Measurements from ENCODE around the gene SBNO2.

Gene SBNO2

GRCh38 chr19:1158885-1159448 lies 15.1 kb downstream of the SBNO2 start:
- no peak for TF ChIP-seq CTCF (IDR thresholded peaks at IDR 0.05; ENCODE audit: borderline replicate concordance, insufficient read depth, low read depth, low read length)

DNA sequence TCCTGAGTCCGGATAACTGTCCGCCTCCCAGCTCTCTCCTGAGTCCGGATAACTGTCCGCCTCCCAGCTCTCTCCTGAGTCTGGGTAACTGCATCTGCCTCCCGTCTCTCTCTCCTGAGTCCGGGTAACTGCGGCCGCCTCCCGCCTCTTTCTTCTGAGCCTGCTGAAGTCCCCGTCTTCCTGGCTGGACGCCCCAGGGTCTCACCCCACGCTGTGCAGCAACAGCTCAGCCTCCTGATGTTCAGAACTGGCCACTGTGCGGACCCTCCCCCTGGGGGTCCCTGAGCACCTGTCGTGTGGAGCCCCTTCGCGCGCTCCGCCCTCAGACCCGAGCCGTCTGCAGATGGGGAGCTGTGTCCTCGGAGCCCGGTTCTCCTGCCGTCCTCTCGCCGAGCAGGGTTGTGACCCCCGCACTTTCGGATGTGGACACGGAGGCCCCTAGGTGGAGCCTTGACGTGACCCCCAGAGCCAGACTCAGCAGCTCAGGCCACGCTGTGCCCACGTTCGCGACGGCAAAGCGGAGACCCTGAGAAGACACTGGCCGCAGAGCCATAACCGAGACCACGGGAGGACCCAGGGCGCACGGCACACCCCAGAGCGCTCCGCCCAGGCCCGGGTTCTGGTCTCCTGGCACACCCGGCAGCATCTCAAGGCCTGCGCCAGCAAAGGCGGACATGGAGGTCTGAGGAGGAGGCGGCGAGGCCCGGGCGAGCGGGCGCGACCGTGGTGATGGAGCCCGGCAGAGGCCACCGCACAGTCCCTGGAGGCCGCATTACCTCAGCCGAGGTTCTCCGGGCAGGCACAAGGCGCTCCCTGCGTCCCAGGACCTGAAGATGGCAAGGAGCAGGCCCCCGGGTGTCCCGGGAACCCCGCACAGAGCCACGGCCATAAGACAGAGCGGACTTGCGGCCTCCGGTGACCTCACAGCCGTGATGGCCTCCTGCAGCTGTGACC lies 15.9 kb downstream of the SBNO2 start:
- H3K4me3 ChIP-seq (ENCODE audit: low read depth, low read length) = no peak overlapping the region
- no peak for TF ChIP-seq CTCF (IDR thresholded peaks at IDR 0.05; ENCODE audit: borderline replicate concordance, insufficient read depth, low read depth, low read length)

More at GRCh38 chr19:1158885-1159448, 15.1 kb downstream of the SBNO2 start:
- H3K4me3 ChIP-seq (ENCODE audit: low read depth, low read length) = no peak overlapping the region

DNA sequence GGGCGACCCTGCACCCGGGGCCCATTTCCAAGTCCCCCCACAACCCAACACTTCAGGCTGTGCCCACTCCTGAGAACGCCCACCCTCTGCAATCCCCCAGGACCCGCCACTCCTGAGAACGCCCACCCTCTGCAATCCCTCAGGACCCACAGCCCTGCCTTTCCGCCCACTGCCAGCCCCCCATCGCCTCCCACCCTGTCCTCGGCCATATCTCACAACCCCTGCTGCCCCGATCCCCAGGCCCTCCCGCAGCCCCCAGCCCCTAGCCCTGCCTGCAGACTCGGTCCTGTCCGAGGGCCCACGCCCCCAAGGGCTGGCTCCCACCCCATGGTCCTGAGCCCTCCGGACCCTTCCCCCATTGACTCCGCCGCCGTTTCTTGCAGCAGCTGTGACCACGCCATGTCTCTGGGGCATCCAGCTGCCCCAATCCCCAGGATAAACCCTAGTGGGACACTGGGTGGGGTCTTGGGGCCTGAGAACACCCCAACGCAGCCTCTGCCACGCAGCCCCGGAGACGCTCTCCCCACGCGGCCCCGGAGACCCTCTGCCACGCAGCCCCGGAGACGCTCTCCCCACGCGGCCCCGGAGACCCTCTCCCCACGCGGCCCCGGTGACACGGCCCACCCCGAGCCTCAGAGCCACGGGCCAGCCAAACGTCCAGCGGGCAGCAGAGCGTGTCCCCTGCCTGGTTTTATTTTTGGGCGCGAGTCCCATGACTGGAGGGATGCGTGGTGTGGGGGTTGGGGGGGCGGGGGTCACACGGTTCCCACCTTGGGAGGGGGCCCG lies 17.0 kb downstream of the SBNO2 start:
- no peak for TF ChIP-seq CTCF (IDR thresholded peaks at IDR 0.05; ENCODE audit: borderline replicate concordance, insufficient read depth, low read depth, low read length)
- no peak overlapping the region for H3K4me3 ChIP-seq (ENCODE audit: low read depth, low read length)

GRCh38 chr19:1156305-1156801 lies 17.7 kb downstream of the SBNO2 start:
- TF ChIP-seq CTCF (IDR thresholded peaks at IDR 0.05; ENCODE audit: borderline replicate concordance, insufficient read depth, low read depth, low read length) = no peak
- H3K4me3 ChIP-seq (ENCODE audit: low read depth, low read length) = no peak overlapping the region

DNA sequence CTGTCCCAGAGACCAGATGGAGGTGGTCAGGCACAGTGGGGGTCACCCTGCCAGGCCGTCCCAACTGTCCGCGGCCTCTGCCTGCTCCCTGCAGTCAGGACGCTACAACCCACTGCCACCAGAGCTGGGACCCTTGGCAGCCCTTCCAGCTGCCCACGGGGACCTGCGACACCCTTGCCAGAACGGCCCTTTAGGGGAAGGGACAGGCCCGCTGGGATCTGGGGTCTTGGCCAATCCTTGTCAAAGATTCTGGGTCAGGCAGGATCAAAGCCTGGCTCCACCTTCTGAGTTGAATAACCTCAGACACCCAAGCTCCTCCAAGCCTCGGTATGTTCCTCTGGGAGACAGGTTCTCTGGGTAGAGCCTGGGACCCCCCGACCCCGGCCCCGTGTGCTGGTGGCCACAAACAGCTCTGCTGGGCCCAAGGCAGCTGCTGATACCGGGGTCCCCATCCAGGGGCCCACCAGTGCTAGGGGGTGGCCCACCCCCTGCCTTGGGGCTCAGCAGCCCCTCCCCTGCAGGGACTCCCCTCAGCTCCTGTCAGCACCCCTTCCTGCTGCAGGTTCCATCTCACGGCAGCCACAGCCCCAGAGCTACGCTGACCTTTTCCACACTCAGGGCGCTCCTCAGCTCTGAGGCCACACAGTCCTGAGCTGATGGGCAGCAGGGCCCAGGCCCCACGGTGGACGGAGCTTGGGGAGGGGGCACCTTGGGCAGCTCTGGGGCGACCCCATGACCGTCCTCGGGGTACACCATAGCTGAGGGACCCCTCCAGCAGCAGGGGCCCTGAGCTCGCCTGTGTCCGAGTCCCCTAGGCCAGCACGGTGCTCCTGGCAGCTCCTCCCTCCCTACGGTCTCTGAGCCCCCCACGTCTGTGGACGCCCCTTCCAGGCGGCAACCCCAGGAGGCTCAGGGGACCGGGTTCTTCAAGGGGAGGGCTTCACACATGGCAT lies 18.4 kb downstream of the SBNO2 start:
- TF ChIP-seq CTCF (IDR thresholded peaks at IDR 0.05; ENCODE audit: borderline replicate concordance, insufficient read depth, low read depth, low read length) = no peak
- no peak overlapping the region for H3K4me3 ChIP-seq (ENCODE audit: low read depth, low read length)

- TF ChIP-seq CTCF (IDR thresholded peaks at IDR 0.05; ENCODE audit: borderline replicate concordance, insufficient read depth, low read depth, low read length) = no peak
- no peak overlapping the region for H3K4me3 ChIP-seq (ENCODE audit: low read depth, low read length)
Measured at GRCh38 chr19:1154731-1155351, 19.2 kb downstream of the SBNO2 start.
